T-helper 2 cell treated with Interferon-gamma antibody and Interleukin-4, amounts not matched to agents 5 μg/mL and 100 μg/mL, for 36 hours (primary cell): Measurements from ENCODE around the gene MOGAT3.

Experiments used
- DNase-seq: peaks from one replicate; pipeline ENCODE4 v3.0.0; 2021; ENCODE audit warnings: low spot score
- H3K27ac Mint-ChIP-seq: one replicate; pipeline ENCODE4 v1.8.0; 2021; ENCODE audit warnings: mild to moderate bottlenecking, mixed read lengths
- H3K27me3 Mint-ChIP-seq: one replicate; pipeline ENCODE4 v1.8.0; 2021; ENCODE audit warnings: low read depth, mixed read lengths
- H3K36me3 Mint-ChIP-seq: one replicate; pipeline ENCODE4 v1.8.0; 2021; ENCODE audit warnings: low read depth, mixed read lengths
- H3K4me1 Mint-ChIP-seq: one replicate; pipeline ENCODE4 v1.8.0; 2021; ENCODE audit warnings: low read depth, mixed read lengths
- H3K4me3 Mint-ChIP-seq: one replicate; pipeline ENCODE4 v1.8.0; 2022; ENCODE audit warnings: mild to moderate bottlenecking, moderate library complexity, mixed read lengths
- H3K9me3 Mint-ChIP-seq: one replicate; pipeline ENCODE4 v1.8.0; 2021; ENCODE audit warnings: mixed read lengths

MOGAT3 gene

DNA sequence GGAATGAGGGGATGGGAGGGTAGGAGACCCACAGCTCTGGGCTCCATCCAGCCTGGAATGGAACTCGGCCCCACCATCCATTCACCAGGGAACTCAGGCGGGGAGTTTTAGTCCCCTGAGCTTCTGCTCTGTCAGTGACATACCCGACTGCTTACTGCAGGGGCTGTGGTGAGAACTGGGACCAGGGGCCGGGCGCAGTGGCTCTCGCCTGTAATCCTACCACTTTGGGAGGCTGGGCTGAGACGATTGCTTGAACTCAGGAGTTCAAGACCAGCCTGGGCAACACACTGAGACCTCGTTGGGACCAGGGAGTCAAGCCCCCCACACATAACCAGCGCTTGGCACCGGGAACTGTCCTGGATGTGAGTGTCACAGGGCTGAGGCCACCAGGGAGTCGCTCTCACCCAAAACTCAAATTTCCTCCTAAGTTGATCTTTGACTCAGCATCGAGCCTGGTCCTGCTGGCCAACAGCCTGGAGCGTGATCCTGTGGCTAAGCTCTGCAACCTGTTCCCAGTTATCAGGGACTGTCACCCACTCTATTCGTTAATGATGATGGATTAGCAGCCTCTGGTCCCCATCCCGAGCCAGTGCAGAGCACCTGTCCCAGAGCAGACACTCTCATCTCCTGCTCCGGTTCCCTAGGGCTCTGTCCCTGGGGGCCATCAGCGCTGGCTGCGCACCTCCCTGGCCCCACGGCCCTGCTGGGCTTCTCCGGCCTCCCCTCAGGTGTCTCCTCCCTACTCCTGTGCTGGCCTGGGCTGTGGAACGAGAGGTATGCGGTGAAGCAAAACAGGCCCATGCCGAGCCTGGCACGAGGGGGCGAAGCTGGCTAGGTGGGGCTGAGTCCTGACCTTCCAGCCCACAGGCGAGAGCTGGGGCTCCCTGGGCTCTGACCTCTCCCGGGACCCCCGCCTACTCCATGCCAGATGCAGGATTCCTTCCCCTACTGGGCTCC, 37.7 kb upstream of the MOGAT3 start:
- Mint-ChIP-seq H3K27ac (no peak overlapping the region), H3K9me3 (no peaks in the 10 kb centered on the region), H3K27me3 (no peaks in the 10 kb centered on the region), H3K4me3 (no peak overlapping the region), H3K36me3 (peaks cover 6% of the 10 kb centered on the region), H3K4me1 (peaks cover 5% of the 10 kb centered on the region)
- no peak for DNase-seq

DNA sequence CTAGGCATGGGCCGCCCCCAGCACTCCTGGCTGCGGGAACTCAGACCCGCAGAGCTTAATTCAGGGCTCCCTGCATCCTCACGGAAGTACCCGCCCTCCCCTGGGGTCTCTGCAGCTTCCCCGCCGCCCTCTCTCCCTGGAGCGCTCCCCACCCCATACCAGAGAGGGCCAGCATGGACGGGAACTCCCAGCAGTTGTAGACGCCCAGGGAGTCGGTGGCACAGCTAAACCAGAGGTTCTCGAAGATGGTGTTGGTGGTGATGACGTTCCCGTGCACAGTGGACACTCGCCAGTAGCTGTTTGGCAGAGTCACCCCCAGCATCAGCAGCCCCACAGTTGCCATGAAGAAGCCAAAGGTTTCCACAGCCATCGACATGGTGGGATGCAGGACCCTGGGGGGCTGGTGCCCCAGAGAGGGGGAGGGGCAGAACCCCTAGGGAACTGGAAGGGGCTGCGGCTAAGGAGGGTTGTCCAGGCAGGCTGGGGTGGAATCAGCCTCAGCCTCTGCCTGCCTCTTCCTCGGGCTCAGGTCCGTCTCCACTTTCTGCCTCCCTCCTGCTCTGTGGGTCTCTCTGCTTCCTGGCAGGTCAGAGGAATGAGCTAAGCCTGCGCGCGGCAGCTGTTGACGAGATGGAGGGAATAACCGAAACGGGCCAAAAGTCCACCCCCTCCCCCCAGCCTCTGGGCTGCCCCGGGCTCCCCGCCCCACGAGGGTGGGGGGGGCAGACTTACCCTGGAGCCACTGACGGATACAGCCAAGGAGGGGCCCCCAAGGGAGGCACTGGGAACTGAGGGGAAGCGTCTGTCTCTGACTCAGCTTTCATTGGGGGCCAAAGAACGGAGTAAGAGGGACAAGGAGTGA, 36.6 kb upstream of the MOGAT3 start, which contains the start of gene CLDN15:
CLDN15 (minus strand) TSS at position 597 of the 862 bp plus-strand sequence; CDS start at position 376, 221 bp downstream.
- Mint-ChIP-seq H3K4me1 (no peaks in the 10 kb centered on the region), H3K27ac (no peak within 1 kb of the TSS), H3K36me3 (peaks cover 6% of the 10 kb centered on the region), H3K9me3 (no peaks in the 10 kb centered on the region), H3K4me3 (no peak within 1 kb of the TSS), H3K27me3 (no peaks in the 10 kb centered on the region)
- DNase-seq = no peak

DNA sequence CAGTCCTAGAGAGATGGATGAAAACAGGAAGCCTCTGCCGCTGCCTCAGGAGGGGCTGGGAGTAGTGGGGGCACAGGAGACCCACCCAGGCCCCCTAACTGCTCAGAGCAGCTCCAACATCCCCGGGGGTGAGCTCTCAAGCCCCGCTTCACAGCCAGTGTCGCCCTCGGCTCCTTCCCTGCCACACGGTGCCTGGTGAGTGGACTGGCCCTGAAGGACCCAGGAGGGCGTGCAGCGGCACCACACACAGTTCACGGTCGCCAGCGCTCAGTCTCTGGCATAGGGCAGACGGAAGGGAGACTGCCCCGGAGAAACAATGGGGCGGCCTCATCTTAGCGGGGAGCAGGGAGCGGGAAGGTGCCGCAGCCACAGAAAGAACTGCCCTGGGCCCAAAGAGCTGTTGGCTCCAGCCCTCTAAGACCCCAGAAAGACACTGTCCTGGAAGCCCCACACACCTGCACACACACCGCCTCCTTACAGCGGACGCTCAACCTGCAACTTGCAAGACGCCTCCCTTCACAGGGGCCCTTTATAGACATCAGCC, 35.5 kb upstream of the MOGAT3 start:
- no peaks in the 10 kb centered on the region for H3K9me3 Mint-ChIP-seq
- peaks cover 6% of the 10 kb centered on the region for H3K36me3 Mint-ChIP-seq
- no peak for DNase-seq
- H3K27me3 Mint-ChIP-seq = no peaks in the 10 kb centered on the region
- H3K27ac Mint-ChIP-seq = no peak overlapping the region
- H3K4me1 Mint-ChIP-seq = no peaks in the 10 kb centered on the region
- no peak overlapping the region for H3K4me3 Mint-ChIP-seq

DNA sequence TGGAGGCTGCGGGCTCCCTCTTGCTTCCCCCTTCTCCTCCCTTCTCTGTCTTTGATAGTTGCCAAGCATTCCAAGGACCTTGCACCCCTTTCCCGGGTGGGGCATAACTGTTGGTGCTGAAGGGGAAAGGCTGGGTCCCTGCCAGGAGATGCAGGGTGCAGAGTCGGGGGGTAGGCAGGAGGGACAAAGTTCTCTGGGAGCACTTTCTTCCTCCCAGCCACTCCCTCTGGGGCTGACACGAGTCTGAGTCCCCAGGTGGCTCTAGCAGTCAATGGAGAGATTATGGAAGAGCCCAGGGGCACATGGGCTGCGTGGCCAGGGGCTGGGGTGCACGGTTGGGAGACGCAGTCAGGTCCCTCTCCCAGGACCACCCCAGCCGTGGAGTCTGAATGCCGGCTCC, 34.7 kb upstream of the MOGAT3 start:
- Mint-ChIP-seq H3K36me3 (peaks cover 7% of the 10 kb centered on the region), H3K27me3 (no peaks in the 10 kb centered on the region), H3K4me1 (peaks cover 2% of the 10 kb centered on the region), H3K9me3 (no peaks in the 10 kb centered on the region), H3K27ac (no peak overlapping the region), H3K4me3 (no peak overlapping the region)
- DNase-seq = no peak

DNA sequence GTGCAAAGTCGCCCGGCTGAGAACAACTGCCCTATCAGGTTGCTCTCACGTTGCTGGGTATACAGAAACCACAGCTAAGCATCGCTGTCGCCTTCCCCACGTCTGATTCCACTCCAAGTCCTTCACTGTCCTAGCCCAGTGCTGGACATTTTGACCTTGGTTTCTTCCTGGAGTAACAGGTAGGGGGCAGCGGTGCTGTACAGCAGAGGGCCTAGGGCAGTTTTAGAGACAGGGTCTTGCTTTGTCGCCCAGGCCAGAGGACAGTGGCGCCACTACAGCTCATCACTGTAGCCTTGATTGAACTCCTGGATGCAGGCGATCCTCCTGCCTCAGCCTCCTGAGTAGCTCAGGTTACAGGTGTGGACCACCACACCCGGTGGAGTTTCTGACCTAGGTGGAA, 34.2 kb upstream of the MOGAT3 start:
- Mint-ChIP-seq H3K4me1 (peaks cover 3% of the 10 kb centered on the region), H3K36me3 (peaks cover 9% of the 10 kb centered on the region), H3K9me3 (no peaks in the 10 kb centered on the region), H3K4me3 (no peak overlapping the region), H3K27ac (no peak overlapping the region), H3K27me3 (no peaks in the 10 kb centered on the region)
- no peak for DNase-seq

DNA sequence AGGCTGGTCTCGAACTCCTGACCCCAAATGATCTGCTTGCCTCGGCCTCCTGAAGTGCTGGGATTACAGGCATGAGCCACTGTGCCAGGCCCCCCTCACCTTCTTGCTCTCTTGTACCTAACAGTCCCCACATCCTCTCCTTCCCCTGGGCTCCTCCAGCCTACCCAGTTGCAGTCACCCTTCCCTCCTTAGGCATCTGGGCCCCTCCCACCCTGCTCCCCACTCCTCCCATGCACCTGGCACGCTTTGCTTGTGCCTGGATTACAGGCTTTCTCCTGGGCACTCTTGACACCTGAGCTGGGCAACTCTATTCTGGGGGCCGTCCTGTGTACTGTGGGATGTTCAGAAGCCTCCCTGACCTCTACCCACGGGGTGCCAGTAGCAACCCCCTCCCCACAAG, 33.8 kb upstream of the MOGAT3 start:
- Mint-ChIP-seq H3K27ac (no peak overlapping the region), H3K36me3 (peaks cover 11% of the 10 kb centered on the region)

DNA sequence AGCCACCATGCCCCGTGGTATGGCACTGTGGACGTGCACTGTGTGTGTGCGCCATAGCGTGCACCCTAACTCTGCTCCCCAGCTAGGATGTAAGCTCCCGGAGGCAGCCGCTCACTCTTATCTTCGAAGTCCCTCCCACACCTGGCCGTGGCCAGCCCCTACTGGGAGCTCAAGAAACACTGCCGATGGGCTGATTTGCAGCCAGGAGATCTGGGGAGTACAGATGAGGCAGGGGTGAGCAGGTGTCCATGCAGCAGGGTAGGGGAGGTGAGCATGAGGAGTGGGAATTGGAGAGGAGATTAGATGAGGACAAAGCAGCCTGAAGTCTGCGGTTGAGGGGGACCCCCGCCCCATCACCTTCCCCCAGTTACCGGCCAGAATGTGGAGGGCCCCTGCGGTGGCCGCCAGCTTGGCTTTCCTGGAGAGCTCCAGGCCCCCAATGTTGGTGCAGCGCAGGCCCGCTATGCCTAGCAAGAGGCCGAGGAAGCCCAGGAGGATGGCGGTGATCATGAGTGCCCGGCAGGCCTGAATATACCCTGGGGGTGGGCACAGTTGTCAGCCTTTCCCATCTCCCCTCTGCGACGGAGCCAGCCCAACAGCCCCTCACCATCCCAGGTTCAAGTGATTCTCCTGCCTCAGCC, 33.2 kb upstream of the MOGAT3 start:
- H3K9me3 Mint-ChIP-seq = no peaks in the 10 kb centered on the region
- peaks cover 11% of the 10 kb centered on the region for H3K36me3 Mint-ChIP-seq
- H3K27ac Mint-ChIP-seq = no peak overlapping the region
- no peak for DNase-seq
- H3K4me1 Mint-ChIP-seq = peaks cover 3% of the 10 kb centered on the region
- no peaks in the 10 kb centered on the region for H3K27me3 Mint-ChIP-seq
- no peak overlapping the region for H3K4me3 Mint-ChIP-seq

More for the DNA sequence above, 33.8 kb upstream of the MOGAT3 start:
- no peak for DNase-seq
- peaks cover 3% of the 10 kb centered on the region for H3K4me1 Mint-ChIP-seq
- H3K9me3 Mint-ChIP-seq = no peaks in the 10 kb centered on the region
- no peak overlapping the region for H3K4me3 Mint-ChIP-seq
- H3K27me3 Mint-ChIP-seq = no peaks in the 10 kb centered on the region

DNA sequence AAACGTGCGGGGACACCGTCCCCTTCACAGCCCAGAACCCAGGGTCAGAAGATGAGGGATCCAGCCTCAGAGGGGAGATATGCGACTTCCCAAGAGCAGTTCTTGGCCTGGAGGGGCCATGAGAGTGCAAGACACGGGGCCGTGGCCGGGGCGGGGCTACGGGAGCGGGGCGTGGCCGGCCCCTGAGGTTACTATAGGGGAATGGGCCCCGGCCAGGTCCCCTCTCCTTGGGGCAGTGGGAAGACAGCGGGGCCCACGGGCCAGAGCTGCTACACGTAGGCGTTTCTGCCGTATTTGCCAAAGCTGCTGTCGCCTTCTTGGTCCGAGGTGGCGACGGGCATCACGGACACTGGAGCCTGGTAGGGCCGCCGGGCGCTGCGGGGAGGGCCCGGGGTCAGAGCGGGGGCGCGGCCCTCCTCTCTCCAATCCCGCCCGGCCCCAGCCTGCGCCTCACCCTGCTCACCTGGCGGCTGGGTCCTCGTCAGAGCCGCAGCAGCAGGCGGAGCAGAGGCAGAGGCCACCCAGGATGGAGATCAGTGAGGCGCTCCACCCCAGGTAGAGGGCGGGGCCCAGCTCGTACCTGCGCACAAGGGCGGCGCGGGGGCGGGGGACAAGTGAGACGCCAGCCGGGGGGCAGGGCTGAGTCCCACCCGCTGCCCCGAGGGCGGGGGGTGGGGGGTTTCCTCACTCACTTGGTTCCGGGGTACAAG, 31.5 kb upstream of the MOGAT3 start:
- H3K27ac Mint-ChIP-seq = no peak overlapping the region
- no peaks in the 10 kb centered on the region for H3K27me3 Mint-ChIP-seq
- H3K4me3 Mint-ChIP-seq = no peak overlapping the region
- H3K4me1 Mint-ChIP-seq = peaks cover 3% of the 10 kb centered on the region
- H3K36me3 Mint-ChIP-seq = peaks cover 9% of the 10 kb centered on the region
- no peak for DNase-seq
- H3K9me3 Mint-ChIP-seq = no peaks in the 10 kb centered on the region

DNA sequence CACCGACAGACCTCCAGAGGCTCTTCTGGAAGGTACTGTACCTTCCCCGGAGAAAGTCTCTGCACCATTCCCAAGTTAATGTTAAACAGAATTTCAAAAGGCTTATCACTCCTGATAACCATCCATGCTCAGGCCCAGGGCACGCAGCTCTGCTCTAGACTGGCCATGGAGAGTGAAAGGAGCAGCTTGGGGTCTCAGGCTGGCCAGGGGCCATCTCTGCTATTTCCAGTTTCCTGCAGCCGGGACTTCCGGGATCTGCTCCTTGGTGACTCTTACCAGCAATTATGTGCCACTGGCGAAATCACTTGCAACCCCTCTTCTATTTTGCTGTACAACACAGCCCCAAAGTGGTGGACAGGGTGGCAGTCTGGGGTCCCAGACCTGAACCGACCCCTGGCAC, 30.8 kb upstream of the MOGAT3 start:
- no peaks in the 10 kb centered on the region for H3K27me3 Mint-ChIP-seq
- peaks cover 3% of the 10 kb centered on the region for H3K4me1 Mint-ChIP-seq
- no peak overlapping the region for H3K27ac Mint-ChIP-seq
- peaks cover 9% of the 10 kb centered on the region for H3K36me3 Mint-ChIP-seq
- no peaks in the 10 kb centered on the region for H3K9me3 Mint-ChIP-seq
- no peak overlapping the region for H3K4me3 Mint-ChIP-seq
- DNase-seq = no peak

DNA sequence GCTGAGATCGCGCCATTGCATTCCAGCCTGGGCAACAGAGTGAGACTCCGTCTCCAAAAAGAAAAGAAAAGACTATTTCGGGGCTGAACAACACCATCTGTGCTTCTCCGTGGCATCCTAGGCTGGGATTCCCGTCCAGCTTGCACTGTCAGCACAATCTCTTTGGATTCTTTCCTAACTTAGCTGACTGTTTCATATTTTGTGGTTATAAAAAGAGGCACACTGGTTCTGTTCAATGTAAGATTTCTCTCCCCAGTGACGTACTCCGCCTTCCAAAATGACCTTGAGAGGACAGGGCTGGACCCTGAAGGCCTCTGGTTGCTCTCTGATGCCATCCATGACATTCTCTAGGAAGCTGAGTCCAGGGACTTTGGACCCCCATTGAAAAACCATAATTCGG, 25.9 kb upstream of the MOGAT3 start:
- no peak overlapping the region for H3K27ac Mint-ChIP-seq
- H3K36me3 Mint-ChIP-seq = peaks cover 32% of the 10 kb centered on the region
- peaks cover 6% of the 10 kb centered on the region for H3K4me1 Mint-ChIP-seq
- no peak overlapping the region for H3K4me3 Mint-ChIP-seq
- H3K27me3 Mint-ChIP-seq = no peaks in the 10 kb centered on the region
- DNase-seq = no peak
- no peaks in the 10 kb centered on the region for H3K9me3 Mint-ChIP-seq

DNA sequence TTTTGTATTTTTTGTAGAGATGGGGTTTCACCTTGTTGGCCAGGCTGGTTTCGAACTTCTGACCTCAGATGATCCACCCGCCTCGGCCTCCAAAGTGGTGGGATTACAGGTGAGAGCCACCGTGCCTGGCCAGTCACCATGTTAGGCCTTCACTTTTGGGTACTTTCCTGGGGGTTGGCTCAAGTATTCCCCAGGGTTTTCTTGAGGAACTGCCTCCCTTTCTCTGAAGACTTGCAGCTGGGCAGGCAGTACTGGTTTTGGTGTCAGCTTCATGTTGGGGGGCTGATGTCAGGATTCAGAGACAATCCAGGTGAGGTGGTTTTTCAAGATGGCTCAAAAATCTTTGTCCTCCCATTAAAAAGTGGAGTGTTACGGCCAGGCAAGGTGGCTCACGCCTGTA, 24.8 kb upstream of the MOGAT3 start:
- Mint-ChIP-seq H3K36me3 (peaks cover 33% of the 10 kb centered on the region), H3K9me3 (no peaks in the 10 kb centered on the region), H3K27ac (no peak overlapping the region), H3K27me3 (no peaks in the 10 kb centered on the region), H3K4me3 (no peak overlapping the region), H3K4me1 (peaks cover 8% of the 10 kb centered on the region)
- no peak for DNase-seq

DNA sequence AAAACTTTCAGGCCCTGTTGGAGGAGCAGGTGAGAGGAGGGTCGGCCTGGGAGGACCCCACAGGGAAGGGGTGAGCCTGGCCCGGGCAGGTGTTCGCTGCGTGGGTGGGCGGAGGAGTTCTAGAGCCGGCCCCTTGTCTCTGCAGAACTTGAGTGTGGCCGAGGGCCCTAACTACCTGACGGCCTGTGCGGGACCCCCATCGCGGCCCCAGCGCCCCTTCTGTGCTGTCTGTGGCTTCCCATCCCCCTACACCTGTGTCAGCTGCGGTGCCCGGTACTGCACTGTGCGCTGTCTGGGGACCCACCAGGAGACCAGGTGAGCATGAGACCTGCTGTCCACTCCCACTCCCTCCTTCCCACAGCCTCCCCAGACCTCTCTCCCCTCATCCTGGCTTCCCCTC, 22.7 kb upstream of the MOGAT3 start:
- Mint-ChIP-seq H3K27ac (no peak overlapping the region), H3K4me1 (peaks cover 14% of the 10 kb centered on the region), H3K27me3 (no peaks in the 10 kb centered on the region), H3K4me3 (no peak overlapping the region), H3K36me3 (peaks cover 29% of the 10 kb centered on the region), H3K9me3 (no peaks in the 10 kb centered on the region)
- no peak for DNase-seq

DNA sequence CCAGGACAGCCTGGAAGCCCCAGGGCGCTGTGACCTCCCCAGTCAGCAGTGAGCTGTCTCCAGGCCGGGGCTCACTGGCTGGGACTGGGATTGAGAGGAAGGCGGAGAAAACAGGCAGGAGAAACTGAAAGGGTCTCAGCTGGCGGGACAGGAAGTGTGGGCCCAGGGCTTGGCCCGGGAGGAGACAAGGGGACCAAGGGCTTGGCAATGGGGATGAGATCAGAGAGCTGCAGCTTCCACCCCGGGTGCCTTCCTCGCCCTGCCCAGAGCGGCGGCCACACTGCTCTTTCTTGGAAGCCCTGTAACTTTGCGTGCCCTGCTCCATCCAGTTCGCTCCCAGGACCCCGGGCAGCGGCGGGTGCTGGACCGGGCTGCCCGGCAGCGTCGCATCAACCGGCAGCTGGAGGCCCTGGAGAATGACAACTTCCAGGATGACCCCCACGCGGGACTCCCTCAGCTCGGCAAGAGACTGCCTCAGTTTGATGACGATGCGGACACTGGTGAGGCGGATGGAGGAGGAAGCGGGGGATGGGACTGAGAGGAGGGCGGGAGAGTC, 21.5 kb upstream of the MOGAT3 start:
- no peak for DNase-seq
- Mint-ChIP-seq H3K27me3 (no peaks in the 10 kb centered on the region), H3K27ac (no peak overlapping the region), H3K36me3 (peaks cover 28% of the 10 kb centered on the region), H3K4me3 (no peak overlapping the region), H3K4me1 (peaks cover 15% of the 10 kb centered on the region), H3K9me3 (no peaks in the 10 kb centered on the region)
